GM19035 (cell line): ENCODE data around the gene CENPC.
"Not testable (repeated sequence)": the region's sequence is repeated elsewhere in the genome, so short reads cannot be mapped to it uniquely, and the experiment has no call there.

Experiments used
- ATAC-seq: cut with Tn5 transposase; IDR thresholded peaks from one replicate; pipeline ENCODE4 v1.9.1; 2021; ENCODE audit not compliant: unreplicated experiment

CENPC gene

DNA sequence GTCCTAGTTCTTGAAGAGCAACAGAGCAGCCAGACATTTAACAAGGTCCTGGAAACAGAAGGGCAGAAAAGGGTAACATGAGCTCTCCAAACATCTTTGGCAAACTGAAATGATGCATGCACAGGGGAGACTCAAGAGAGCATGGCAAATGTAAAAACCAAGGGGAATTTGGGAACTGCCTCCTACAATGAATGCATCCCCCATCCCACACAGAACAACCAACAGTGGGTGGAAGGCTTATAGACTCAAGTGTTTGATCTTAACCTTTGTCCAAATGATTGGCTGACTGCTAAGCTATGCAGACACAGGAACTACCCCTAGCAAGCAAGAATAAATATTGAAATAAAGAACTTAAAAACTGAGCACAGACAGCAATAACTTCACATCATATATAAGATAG lies 74.4 kb downstream of the CENPC start:
- ATAC-seq: no peak

DNA sequence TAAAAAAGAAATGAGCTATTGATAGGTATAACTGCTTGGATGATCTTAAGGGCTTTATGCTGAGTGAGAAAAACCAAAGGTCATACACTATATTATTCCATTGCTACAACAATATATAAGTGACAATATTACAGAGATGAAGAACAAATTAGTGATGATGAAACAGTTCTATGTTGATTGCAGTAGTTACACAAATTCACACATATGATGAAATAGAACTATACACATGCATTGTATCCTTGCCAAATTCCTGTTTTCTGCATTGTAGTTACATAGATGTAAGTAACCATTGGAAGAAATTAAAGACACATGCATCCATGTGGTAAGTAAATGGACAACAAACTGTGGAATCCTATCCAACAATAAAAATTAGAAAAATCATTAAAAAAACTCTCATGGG lies 76.5 kb downstream of the CENPC start:
- ATAC-seq: no peak

DNA sequence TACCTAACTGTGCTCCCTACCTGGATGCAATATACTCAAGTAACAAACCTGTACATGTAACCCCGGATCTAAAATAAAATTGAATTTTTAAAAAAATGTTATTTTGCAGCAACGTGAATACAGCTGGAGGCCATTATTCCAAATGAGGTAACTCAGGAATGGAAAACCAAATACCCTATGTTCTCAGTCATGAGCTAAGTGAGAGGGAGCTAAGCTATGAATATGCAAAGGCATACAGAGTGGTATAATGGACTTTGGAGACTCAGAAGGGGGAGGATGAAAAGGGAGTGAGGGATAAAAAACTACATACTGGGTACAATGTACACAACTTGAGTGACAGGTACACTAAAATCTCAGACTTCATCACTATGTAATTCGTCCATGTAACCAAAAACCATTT lies 78.6 kb downstream of the CENPC start:
- no peak for ATAC-seq

GRCh38 chr4:67465763-67466052 lies 79.6 kb downstream of the CENPC start:
- ATAC-seq: no peak

DNA sequence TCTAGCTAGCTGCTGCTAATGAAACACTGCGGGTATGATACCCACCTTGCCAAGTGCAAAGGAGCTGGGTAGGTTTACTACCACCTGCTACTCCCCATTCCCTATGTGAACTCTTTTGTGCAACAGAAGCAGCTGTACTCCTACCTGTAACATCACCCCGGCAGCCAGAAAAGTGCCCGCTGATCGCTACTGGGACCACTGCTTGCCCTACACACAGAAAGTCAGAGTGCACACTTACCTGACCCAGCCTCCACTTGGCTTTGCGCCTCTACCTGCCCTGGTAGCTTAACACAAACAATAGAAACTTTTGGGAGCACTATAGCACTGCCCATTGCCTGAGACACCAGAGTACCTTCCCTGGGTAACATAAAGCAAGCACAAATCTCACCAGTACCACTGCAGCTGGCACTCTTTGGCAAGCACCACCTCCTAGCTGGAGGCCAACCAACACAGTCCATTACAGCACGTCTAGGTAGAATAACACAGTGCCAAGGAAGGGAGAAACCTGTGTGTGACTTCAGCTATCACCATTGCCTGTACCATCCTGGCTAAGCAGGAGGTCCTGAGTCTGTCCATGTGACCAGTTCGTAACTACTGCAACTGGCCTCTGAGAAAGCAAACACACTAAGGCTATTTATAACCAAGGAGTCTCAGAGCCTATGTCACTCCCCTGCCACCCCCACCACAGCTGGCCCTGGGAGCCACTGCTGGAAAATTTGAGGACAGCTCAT lies 80.1 kb downstream of the CENPC start:
- no peak for ATAC-seq

DNA sequence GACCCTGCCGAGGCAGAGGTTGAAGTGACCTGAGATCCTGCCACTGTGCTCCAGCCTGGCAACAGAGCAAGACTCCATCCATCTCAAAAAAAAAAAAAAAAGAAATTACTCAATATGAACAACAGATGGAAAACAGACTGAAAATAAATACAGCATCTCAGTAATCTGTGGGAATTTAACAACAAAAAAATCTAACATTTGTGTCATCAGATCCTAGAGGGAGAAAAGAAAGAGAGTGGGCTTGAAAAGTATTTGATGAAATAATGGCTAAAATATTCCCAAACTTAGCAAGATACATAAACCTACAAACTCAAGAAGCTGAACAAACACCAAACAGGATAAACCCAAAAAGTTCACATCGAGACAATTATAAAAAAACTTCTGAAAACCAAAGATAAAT lies 84.7 kb downstream of the CENPC start:
- no peak for ATAC-seq

DNA sequence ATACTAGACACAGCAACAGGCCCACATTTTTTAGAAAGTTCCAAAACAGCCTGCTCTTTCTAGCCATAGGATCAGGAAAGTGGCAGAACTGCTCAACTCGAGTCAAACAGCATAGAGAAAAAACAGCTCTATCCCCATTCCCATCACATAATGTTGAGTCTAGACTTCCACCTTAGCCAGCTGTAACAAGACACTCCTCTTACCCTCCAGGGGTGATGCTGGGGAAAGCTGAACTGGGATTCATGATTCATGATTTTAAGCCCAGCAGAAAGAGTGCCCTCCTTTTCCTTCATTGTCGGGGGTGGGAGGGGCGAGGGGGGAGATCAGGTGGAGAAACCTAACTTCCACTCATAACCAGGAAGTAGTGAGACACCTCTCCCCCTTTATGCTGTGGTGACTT lies 86.1 kb downstream of the CENPC start:
- ATAC-seq: no peak

GRCh38 chr4:67456577-67457196 lies 88.6 kb downstream of the CENPC start:
- no peak for ATAC-seq

- not testable (repeated sequence) for ATAC-seq
These were observed 92.5 kb downstream of the CENPC start for GRCh38 chr4:67452846-67453205.

- no peak for ATAC-seq
These were observed 93.0 kb downstream of the CENPC start for GRCh38 chr4:67452100-67452845.

DNA sequence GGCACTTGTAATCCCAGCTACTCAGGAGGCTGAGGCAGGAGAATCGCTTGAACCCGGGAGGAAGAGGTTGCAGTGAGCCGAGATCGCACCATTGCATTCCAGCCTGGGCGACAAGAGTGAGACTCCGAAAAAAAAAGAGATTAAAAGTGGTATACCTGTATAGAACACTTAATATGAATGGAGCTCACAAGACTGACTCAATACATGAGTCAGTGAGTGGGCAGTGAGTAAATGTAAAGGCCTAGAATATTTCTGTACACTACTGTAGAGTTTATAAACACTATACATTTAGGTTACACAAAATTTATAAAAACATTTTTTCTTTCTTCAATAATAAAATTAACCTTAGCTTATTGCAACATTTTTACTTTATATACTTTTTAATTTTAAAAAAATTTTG lies 93.8 kb downstream of the CENPC start:
- ATAC-seq: no peak

- ATAC-seq: no peak
These were observed 96.7 kb downstream of the CENPC start for GRCh38 chr4:67448621-67449020.

DNA sequence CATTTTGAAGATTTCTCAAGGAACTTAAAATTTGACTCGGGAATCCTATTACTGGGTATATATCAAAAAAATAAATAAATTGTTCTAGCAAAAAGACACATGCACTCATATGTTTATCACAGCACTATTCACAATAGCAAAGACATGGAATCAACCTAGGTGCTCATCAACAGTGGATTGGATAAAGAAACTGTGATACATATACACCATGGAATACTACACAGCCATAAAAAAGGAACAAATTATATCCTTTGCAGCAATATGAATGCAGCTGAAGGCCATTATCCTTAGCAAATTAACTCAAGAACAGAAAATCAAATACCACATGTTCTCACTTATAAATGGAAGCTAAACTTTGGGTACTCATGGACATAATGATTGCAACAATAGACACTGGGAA lies 97.4 kb downstream of the CENPC start:
- no peak for ATAC-seq

- ATAC-seq: no peak
These were observed 98.5 kb downstream of the CENPC start for GRCh38 chr4:67446811-67447210.

DNA sequence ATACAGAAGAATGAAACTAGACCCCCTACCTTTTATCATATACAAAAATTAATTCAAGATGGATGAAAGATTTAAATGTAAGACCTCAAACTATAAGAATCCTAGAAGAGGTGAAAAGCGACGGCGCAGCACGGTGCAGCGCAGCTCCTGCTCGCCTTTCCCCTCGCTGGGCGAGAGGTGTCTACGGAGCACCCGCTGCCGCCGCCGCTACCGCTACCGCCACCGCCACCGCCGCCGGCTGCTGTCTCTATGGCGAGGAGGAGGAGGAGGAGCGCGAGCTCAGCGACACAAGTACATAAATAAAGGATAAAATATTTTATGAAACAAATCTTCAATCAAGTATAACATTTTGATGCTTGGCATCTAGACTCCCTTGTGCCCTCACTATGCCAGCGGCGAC lies 99.4 kb downstream of the CENPC start:
- not testable (repeated sequence) for ATAC-seq

- ATAC-seq: no peak
These were observed 106.3 kb downstream of the CENPC start for GRCh38 chr4:67438975-67439374.

DNA sequence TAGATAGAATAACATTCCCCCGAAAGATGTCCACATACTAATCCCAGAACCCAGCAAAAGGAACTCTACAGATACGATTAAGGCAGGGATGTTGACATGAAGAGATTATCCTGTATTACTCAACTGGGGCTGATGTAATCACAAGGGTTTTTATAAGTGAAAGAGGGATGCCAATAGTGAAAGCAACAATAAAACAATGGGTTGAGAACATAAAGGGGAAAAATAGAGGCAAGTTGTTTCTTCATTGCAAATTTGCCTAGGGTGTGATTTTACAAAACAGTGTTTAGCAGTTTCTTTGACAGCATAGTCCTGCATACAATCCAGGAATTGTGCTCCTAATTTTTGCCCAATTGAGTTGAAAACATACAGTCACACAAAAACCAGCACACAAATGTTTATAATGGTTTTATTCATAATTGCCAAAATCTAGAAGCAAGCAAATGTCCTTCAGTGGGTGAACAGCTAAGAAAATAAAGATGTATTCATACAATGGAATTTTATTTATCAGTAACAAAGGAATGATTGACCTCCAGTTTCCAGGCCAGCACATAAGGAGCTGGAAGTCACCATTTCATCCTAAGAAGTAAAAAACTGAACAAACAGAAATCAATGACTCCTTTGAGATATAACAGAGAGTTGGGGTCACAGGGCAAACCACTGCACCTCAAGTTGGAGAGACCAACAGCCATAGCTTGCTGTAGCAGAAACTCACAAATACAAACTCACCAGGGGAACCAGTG lies 107.2 kb downstream of the CENPC start:
- ATAC-seq: no peak

DNA sequence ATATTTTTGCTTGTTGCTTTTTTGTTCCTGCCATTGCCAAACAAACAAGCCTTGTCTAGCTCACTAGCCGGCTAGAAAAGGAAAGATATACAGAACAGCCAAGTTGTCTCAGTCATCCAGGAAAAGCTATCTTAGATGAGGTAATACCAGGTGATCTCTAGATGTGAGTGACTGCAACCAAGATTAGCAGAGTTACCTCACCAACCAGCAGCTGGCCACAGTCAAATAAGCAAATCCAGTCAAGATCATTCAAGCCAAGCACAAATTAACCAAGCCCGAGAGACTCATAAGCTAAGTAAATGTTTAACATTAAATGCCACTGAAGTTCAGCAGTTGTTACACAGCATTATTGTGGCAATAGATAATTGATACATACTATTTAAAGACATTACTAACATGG lies 108.6 kb downstream of the CENPC start:
- ATAC-seq: no peak

DNA sequence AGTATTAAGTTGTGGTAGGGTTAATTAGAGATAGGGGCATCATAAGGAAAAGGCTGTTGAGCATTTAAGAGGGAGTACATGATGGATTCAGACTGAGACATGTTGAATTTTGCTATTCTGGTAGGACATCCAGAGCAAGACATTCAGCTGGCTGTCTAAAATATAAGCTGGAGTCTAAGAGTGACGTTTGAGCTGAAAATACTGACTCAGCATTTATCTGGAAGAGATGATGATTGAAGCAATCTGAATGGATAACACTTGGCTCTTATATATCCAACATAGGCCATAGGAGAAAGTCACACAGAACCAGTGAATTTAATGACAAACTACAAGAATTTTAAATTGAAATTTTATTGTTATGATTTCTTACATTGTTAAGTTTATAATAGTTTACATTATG lies 114.3 kb downstream of the CENPC start:
- ATAC-seq: no peak

DNA sequence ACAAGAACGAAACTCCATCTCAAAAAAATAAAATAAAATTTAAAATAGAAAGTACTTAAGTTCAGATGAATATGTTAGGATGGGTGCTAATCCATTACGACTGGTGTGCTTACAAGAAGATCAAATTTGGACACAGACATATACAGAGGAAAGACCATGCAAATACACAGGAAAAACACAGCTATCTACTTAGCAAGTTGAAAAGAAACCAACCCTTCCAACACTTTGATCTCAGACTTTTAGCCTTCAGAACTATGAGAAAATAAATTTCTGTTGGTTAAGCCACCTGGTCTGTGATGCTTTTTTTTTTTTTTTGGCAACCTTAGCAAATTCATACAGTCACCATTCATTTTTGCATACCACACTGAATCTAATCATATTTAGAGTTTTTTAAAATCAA lies 116.5 kb downstream of the CENPC start:
- no peak for ATAC-seq
